ENCODE measurements around the gene DNAH10. TPM values are rescaled to one million over a fixed set of nuclear protein-coding genes. Genes with fewer than 3 reads are reported as not detected.

The DNAH10 gene
- total and polyA plus RNA-seq, 2 donors from 2014 or later: 0.24 to 0.28 TPM

GRCh38 chr12:123840765-123841425 lies 78.8 kb downstream of the DNAH10 start:
- Histone ChIP-seq H3K4me1 (ENCODE audit: control insufficient read depth in 2 of 3, insufficient read depth in 2 of 3, low read depth in 1 of 3, low read length in 3 of 3) (no peaks in the 10 kb centered on the region), H3K4me3 (ENCODE audit: low read length in 3 of 3) (no peak overlapping the region), H3K27me3 (ENCODE audit: control insufficient read depth, insufficient read depth, low read length) (no peaks in the 10 kb centered on the region), H3K9me3 (ENCODE audit: control insufficient read depth in 2 of 3, insufficient read depth in 1 of 3, low read length in 3 of 3) (no peaks in the 10 kb centered on the region), H3K9ac (ENCODE audit: low read length in 3 of 3) (no peak overlapping the region), H3K27ac (ENCODE audit: low read depth in 2 of 2, low read length in 2 of 2) (no peak overlapping the region), H3K36me3 (ENCODE audit: control insufficient read depth in 2 of 3, insufficient read depth in 3 of 3, low read length in 3 of 3) (no peaks in the 10 kb centered on the region)
- no peak for TF ChIP-seq CTCF (IDR thresholded peaks at IDR 0.05; ENCODE audit: borderline replicate concordance, extremely low read depth, insufficient read depth)
- intact Hi-C loops (cut with DNase I): no loop called here
- DNase-seq (peak in 1 of 5 donors; percentile 26), FAIRE-seq (no peak)

- Histone ChIP-seq H3K4me1 (ENCODE audit: control insufficient read depth in 2 of 3, insufficient read depth in 2 of 3, low read depth in 1 of 3, low read length in 3 of 3) (no peaks in the 10 kb centered on the region), H3K9ac (ENCODE audit: low read length in 3 of 3) (no peak overlapping the region), H3K27me3 (ENCODE audit: control insufficient read depth, insufficient read depth, low read length) (no peaks in the 10 kb centered on the region), H3K36me3 (ENCODE audit: control insufficient read depth in 2 of 3, insufficient read depth in 3 of 3, low read length in 3 of 3) (no peaks in the 10 kb centered on the region), H3K27ac (ENCODE audit: low read depth in 2 of 2, low read length in 2 of 2) (no peak overlapping the region), H3K9me3 (ENCODE audit: control insufficient read depth in 2 of 3, insufficient read depth in 1 of 3, low read length in 3 of 3) (no peaks in the 10 kb centered on the region), H3K4me3 (ENCODE audit: low read length in 3 of 3) (no peak overlapping the region)
- FAIRE-seq: no peak
- intact Hi-C loops (cut with DNase I): no loop called here
- no peak for TF ChIP-seq CTCF (IDR thresholded peaks at IDR 0.05; ENCODE audit: borderline replicate concordance, extremely low read depth, insufficient read depth)
- peak in 1 of 5 donors; percentile 19 for DNase-seq
Observed at GRCh38 chr12:123843912-123844748, 82.0 kb downstream of the DNAH10 start.

GRCh38 chr12:123845881-123846280 lies 83.8 kb downstream of the DNAH10 start:
- FAIRE-seq (no peak), DNase-seq (peak in 1 of 5 donors; percentile 51)
- Histone ChIP-seq H3K27me3 (ENCODE audit: control insufficient read depth, insufficient read depth, low read length) (no peaks in the 10 kb centered on the region), H3K9ac (ENCODE audit: low read length in 3 of 3) (no peak overlapping the region), H3K9me3 (ENCODE audit: control insufficient read depth in 2 of 3, insufficient read depth in 1 of 3, low read length in 3 of 3) (no peaks in the 10 kb centered on the region), H3K4me3 (ENCODE audit: low read length in 3 of 3) (no peak overlapping the region), H3K27ac (ENCODE audit: low read depth in 2 of 2, low read length in 2 of 2) (no peak overlapping the region), H3K4me1 (ENCODE audit: control insufficient read depth in 2 of 3, insufficient read depth in 2 of 3, low read depth in 1 of 3, low read length in 3 of 3) (no peaks in the 10 kb centered on the region), H3K36me3 (ENCODE audit: control insufficient read depth in 2 of 3, insufficient read depth in 3 of 3, low read length in 3 of 3) (no peaks in the 10 kb centered on the region)
- TF ChIP-seq CTCF (IDR thresholded peaks at IDR 0.05; ENCODE audit: borderline replicate concordance, extremely low read depth, insufficient read depth): no peak
- intact Hi-C loops (cut with DNase I): no loop called here
